Caki2 (cell line): Measurements from ENCODE around the gene PDS5A. TPM values are rescaled to one million over a fixed set of nuclear protein-coding genes. Genes with fewer than 3 reads are reported as not detected.
"Not testable (repeated sequence)": the region's sequence is repeated elsewhere in the genome, so short reads cannot be mapped to it uniquely, and the experiment has no call there.

Experiments
- DNase-seq: peaks from one replicate; pipeline ENCODE4 v3.0.0-alpha.2; 2015; ENCODE audit warnings: low read depth
- in situ Hi-C: cut with HindIII; loops from 2 replicates; pipeline ENCODE4 v1.10.0; 2016; ENCODE audit warnings: low sequenced_read_pairs, low pct_unique_long_range_greater_than_20kb, mixed read lengths
- total RNA-seq: library from RNA; depleted of rRNA; stranded (reverse); fragments of >200 nt; shearing (Covaris generic); gene quantifications from 2 replicates; pipeline ENCODE4 v1.2.3, GENCODE V29; 2014; ENCODE audit warnings: low replicate concordance; rRNA removed

PDS5A gene, protein sequence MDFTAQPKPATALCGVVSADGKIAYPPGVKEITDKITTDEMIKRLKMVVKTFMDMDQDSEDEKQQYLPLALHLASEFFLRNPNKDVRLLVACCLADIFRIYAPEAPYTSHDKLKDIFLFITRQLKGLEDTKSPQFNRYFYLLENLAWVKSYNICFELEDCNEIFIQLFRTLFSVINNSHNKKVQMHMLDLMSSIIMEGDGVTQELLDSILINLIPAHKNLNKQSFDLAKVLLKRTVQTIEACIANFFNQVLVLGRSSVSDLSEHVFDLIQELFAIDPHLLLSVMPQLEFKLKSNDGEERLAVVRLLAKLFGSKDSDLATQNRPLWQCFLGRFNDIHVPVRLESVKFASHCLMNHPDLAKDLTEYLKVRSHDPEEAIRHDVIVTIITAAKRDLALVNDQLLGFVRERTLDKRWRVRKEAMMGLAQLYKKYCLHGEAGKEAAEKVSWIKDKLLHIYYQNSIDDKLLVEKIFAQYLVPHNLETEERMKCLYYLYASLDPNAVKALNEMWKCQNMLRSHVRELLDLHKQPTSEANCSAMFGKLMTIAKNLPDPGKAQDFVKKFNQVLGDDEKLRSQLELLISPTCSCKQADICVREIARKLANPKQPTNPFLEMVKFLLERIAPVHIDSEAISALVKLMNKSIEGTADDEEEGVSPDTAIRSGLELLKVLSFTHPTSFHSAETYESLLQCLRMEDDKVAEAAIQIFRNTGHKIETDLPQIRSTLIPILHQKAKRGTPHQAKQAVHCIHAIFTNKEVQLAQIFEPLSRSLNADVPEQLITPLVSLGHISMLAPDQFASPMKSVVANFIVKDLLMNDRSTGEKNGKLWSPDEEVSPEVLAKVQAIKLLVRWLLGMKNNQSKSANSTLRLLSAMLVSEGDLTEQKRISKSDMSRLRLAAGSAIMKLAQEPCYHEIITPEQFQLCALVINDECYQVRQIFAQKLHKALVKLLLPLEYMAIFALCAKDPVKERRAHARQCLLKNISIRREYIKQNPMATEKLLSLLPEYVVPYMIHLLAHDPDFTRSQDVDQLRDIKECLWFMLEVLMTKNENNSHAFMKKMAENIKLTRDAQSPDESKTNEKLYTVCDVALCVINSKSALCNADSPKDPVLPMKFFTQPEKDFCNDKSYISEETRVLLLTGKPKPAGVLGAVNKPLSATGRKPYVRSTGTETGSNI (N-terminal part only)
- 31.3 and 42.3 TPM in 2 replicates for total RNA-seq

DNA sequence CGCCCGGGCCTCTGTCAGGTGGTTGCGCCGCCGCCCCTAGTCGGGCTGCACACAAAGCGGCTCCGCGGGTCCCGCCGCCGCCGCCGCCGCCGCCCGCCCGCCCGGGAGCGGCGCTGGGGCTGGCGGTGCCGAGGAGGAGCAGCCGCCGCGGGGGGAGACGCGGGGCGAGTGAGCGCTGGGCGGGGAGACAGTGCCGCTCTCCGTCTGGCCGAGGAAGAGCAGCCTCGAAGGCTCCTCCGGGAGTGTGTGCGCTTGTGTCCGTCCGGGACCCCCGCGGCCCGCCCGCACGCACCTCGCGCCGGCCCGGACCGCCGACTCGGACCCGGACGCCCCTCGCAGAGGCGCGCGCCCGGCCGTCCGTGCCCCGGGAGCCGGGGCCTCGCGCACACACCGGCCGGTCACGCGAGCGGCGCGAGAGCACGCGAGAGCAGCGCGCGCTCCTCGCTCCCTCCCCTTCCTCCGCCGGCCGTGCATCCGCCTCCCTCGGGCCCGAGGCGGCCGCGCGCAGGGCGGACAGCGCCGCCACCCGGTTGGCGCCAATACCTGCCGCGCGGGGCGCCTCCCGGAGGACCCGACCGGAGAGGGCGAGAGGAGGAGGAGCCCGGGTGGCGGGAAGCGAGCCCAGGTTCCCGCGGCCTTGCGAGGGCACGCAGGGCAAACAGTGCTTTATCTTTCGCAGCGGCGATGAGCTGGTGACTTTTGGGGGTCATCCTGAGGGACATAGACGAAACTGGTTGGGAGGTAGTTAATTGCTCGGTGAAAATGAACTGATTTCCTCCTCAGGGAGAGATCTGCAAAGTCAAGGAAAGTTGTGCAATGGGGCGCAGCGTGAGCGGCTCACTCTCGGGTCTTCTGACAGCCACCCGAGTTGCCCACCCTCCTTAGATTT lies at the start of gene PDS5A:
PDS5A (minus strand) TSS at position 423 of the 889 bp plus-strand sequence. CDS start 1,334 bp downstream, outside the sequence.
- peak; percentile 95 for DNase-seq
- in situ Hi-C loops = no loop called here

DNA sequence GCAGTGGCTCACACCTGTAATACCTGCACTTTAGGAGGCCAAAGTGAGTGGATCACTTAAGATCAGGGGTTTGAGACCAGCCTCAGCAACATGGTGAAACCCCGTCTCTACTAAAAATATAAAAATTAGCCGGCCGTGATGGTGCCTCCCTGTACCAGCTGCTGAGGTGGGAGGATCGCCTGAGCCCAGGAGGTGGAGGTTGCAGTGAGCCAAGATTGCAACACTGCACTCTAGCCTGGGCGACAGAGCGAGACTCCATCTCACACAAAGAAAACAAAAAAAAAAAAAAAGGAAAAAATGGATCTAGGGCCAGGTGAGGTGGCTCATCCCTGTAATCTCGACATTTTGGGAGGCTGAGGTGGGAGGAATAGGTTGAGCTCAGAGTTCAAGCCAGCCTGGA lies 46.3 kb upstream of the PDS5A start:
- in situ Hi-C loops = not testable (repeated sequence)

GRCh38 chr4:40021116-40021515 lies 43.4 kb upstream of the PDS5A start:
- in situ Hi-C loops, DNase-seq: not testable (repeated sequence)

More for the DNA sequence above, 46.3 kb upstream of the PDS5A start:
- peak; percentile 29 for DNase-seq

DNA sequence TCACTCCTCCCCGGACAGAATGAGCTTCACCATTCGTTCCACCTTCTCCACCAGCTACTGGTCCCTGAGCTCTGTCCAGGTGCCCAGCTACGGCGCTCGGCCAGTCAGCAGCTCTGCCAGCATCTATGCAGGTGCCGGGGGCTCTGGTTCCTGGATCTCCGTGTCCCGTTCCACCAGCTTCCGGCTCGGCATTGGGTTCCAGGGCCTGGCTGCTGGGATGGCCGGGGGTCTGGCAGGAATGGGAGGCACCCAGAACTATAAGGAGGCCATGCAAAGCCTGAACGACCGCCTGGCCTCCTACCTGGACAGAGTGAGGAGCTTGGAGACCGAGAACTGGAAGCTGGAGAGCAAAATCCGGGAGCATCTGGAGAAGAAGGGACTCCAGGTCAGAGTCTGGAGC lies 42.5 kb upstream of the PDS5A start:
- DNase-seq = no peak
- in situ Hi-C loops = no loop called here

DNA sequence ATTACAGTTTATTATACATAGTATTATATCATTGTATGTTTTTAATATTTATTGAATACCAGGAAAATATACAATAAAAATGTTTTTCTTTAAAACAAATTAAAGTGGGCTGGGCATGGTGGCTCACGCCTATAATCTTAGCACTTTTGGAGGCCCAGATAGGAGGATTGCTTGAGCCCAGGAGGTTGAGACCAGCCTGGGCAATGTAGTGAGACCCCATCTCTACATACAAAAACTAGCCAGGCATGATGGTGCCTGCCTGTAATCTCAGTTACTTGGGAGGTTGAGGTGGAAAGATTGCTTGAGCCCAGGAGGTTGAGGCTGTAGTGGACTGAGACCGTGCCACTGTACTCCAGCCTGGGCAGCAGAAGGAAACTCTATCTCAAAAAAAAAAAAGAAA lies 38.3 kb upstream of the PDS5A start:
- no peak for DNase-seq
- in situ Hi-C loops = no loop called here

DNA sequence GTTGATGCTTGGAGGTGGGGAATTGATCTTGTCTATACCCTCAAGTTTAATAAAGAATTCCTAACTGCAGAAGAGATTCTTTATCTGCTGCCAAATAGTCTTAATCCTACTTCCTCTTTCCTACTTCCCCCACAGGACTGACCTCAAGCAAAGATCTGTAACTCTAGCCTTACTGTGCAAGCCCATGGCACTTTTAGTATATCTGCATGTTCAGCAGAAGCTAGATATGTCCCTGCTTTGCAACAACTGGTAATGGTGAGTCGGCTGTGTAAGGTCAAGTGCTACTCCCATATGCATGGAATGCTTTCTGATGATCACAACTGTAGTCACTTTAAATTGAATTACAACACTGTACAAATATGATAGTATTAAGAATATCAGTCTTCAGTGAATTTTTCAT lies 26.3 kb upstream of the PDS5A start:
- no peak for DNase-seq
- in situ Hi-C loops = no loop called here

DNA sequence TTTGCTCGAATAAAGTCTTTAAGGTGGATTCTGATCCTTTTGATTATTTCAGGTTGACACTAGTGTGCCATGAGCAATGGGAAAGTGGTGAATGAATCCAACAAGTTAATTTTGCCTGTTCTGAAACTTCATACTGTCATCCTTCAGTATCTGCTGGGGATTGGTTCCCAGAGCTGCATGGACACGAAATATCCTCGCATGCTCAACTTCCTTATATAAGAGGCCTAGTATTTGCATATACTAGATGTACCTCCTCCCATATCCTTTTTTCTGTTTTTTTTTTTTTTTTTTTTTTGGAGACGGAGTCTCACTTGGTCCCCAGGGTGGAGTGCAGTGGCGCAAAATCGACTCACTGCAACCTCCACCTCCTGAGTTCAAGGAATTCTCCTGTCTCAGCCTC lies 23.0 kb upstream of the PDS5A start:
- DNase-seq = no peak
- in situ Hi-C loops = no loop called here

- peak; percentile 93 for DNase-seq
- in situ Hi-C loops = no loop called here
These were observed 21.1 kb upstream of the PDS5A start for GRCh38 chr4:39998659-39999345.

DNA sequence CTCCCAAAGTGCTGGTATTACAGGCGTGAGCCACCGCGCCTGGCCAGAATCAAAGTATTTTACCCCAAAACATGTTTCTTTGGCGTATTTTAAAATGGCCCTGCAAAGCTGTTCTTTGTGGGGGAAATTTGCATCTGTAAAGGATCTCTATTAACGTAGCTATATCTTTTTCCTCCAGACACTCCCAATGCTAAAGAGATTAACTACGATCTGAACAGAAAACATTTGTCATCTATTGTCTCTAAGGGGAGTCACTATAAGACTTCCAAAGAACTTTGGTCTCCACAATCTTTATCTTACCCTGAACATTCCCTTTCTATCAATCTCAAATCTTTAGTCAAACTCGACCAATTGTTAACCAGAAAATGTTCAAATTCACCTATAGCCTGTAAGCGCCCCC lies 19.1 kb upstream of the PDS5A start:
- in situ Hi-C loops = no loop called here
- DNase-seq = no peak

DNA sequence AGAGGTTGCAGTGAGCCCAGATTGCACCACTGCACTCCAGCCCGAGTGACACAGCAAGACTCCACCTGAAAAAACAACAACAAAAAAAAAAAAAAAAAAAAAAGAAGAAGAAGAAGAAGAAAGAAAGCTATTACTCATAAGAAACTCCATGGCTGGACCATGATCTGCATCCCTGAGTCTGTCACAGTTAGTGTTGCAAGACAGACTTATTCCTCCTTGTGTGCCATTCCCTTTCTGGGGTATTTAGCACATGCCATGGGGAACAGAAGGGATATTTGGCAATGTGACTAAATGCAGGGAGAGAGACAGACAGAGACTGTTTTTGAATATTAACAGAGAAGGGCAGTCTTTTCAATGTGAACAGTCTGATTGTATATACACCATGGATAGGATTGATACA lies 16.7 kb upstream of the PDS5A start:
- in situ Hi-C loops = no loop called here
- no peak for DNase-seq

DNA sequence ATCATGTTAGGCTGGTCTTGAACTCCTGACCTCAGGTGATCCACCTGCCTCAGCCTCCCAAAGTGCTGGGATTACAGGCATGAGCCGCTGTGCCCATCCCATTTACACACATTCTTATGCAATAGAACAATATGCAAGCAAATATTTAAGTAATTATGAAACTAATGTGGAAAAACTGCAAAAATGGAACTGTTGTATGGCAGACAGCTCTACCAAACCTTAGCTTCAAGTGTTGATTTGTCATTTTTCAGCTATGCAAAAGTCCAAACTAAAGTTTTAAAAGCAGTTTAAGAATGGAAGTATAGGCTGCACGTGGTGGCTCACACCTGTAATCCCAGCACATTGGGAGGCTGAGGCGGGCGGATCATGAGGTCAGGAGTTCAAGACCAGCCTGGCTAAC lies 11.7 kb upstream of the PDS5A start:
- in situ Hi-C loops, DNase-seq: not testable (repeated sequence)

GRCh38 chr4:39987485-39987884 lies 9.8 kb upstream of the PDS5A start:
- in situ Hi-C loops = no loop called here
- DNase-seq = no peak

GRCh38 chr4:39978904-39979303 lies 1.2 kb upstream of the PDS5A start:
- no peak for DNase-seq
- in situ Hi-C loops = no loop called here

- in situ Hi-C loops = no loop called here
- DNase-seq = no peak
These were observed 666 bp upstream of the PDS5A start for GRCh38 chr4:39978378-39978775.

GRCh38 chr4:39976945-39977488 lies 694 bp downstream of the PDS5A start:
- DNase-seq = no peak
- in situ Hi-C loops = no loop called here

- peak; percentile 78 for DNase-seq
- in situ Hi-C loops = no loop called here
These were observed 1.4 kb downstream of the PDS5A start for GRCh38 chr4:39976141-39976944.
